H1 (cell line): ENCODE results near the gene RNGTT. TPM values are rescaled to one million over a fixed set of nuclear protein-coding genes. Genes with fewer than 3 reads are reported as not detected.

Experiments
- CTCF ChIA-PET: fragments of 300-600 bp; sonication (Branson Sonifier 250); formaldehyde crosslinking; loops from one replicate; lab custom pipeline; 2021; ENCODE audit not compliant: partially characterized antibody; lab: Charles Lee
- POLR2A ChIA-PET: fragments of 300-600 bp; sonication (Branson Sonifier 250); formaldehyde crosslinking; loops from one replicate; lab custom pipeline; 2021; ENCODE audit warnings: inconsistent platforms; ENCODE audit not compliant: partially characterized antibody; lab: Charles Lee
- DNase-seq, 2 experiments: peaks; one replicate each; pipeline versions ENCODE4 v3.0.0 to v3.0.0-alpha.2; 2010 to 2022; ENCODE audit warnings: low spot score in 2 of 2, low read depth in 1 of 2, mixed read lengths in 1 of 2
- FAIRE-seq: peaks from 2 replicates; lab custom pipeline; 2011; peaks lifted over from hg19 to GRCh38; lab: Jason Lieb, UNC
- H2AFZ ChIP-seq: 2 replicates; pipeline ENCODE4 v1.8.1; 2012; ENCODE audit warnings: low read length, inconsistent platforms
- H2AK5ac ChIP-seq: 2 replicates; pipeline ENCODE4 v1.6.1; 2013; ENCODE audit warnings: low read depth, low read length
- H2BK120ac ChIP-seq: replicated peaks from 2 replicates; pipeline ENCODE3; 2013; ENCODE audit warnings: low read depth, low read length, inconsistent platforms
- H2BK12ac ChIP-seq: 2 replicates; pipeline ENCODE4 v1.6.1; 2013; ENCODE audit warnings: low read depth, low read length
- H2BK15ac ChIP-seq: 2 replicates; pipeline ENCODE4 v1.6.1; 2013; ENCODE audit warnings: low read length
- H2BK20ac ChIP-seq: 2 replicates; pipeline ENCODE4 v1.6.1; 2013; ENCODE audit warnings: low read length
- H2BK5ac ChIP-seq: 2 replicates; pipeline ENCODE4 v1.6.1; 2013; ENCODE audit warnings: low read depth, low read length
- H3K14ac ChIP-seq: 2 replicates; pipeline ENCODE4 v1.6.1; 2013; ENCODE audit warnings: inconsistent platforms; ENCODE audit not compliant: insufficient read length
- H3K18ac ChIP-seq: 2 replicates; pipeline ENCODE4 v1.6.1; 2013; ENCODE audit warnings: low read length; ENCODE audit errors: extremely low read depth
- H3K23ac ChIP-seq: 2 replicates; pipeline ENCODE4 v1.6.1; 2013; ENCODE audit warnings: inconsistent platforms; ENCODE audit not compliant: insufficient read length
- H3K23me2 ChIP-seq: 2 replicates; pipeline ENCODE4 v1.6.1; 2013; ENCODE audit warnings: low read depth, low read length
- H3K27ac ChIP-seq: 2 replicates; pipeline ENCODE4 v1.6.1; 2011; ENCODE audit warnings: low read depth, low read length, inconsistent platforms
- H3K27me3 ChIP-seq, 4 experiments: replicated peaks in 1 of 4; 1 replicate in 1 of 4; 2 replicates in 3 of 4; pipeline versions ENCODE4 v1.6.1 to v1.8.1; 2011 to 2013; ENCODE audit warnings: low read length in 3 of 4, mild to moderate bottlenecking in 3 of 4, inconsistent platforms in 2 of 4, mixed read lengths in 2 of 4, moderate library complexity in 1 of 4; ENCODE audit not compliant: control insufficient read depth in 3 of 4, insufficient read depth in 3 of 4; ENCODE audit errors: extremely low read depth in 1 of 4
- H3K36me3 ChIP-seq, 4 experiments: 2 replicates each; pipeline versions ENCODE4 v1.6.1 to v1.8.1; 2011 to 2013; ENCODE audit warnings: mild to moderate bottlenecking in 4 of 4, low read length in 3 of 4, moderate library complexity in 2 of 4, control low read depth in 1 of 4, inconsistent platforms in 1 of 4; ENCODE audit not compliant: insufficient read depth in 4 of 4, control insufficient read depth in 2 of 4
- H3K4ac ChIP-seq: replicated peaks from 2 replicates; pipeline ENCODE3; 2013; ENCODE audit warnings: low read length, low read depth, mixed read lengths, inconsistent platforms; ENCODE audit not compliant: insufficient read length
- H3K4me1 ChIP-seq, 4 experiments: replicated peaks in 1 of 4; 1 replicate in 1 of 4; 2 replicates in 3 of 4; pipeline versions ENCODE4 v1.6.1 to v1.8.1; 2011 to 2013; ENCODE audit warnings: low read length in 3 of 4, inconsistent platforms in 2 of 4, mixed read lengths in 1 of 4; ENCODE audit not compliant: insufficient read depth in 4 of 4, control insufficient read depth in 3 of 4
- H3K4me2 ChIP-seq, 2 experiments: 2 replicates each; pipeline versions ENCODE4 v1.6.1 to v1.8.1; 2011 to 2013; ENCODE audit warnings: low read depth in 2 of 2, low read length in 2 of 2, control low read depth in 1 of 2, inconsistent platforms in 1 of 2, mild to moderate bottlenecking in 1 of 2; ENCODE audit not compliant: insufficient read depth in 1 of 2
- H3K4me3 ChIP-seq, 4 experiments: fragments of 200-600, 300-600 bp in 1 of 4; sonication (generic), shearing (Covaris generic), sonication (Bioruptor Twin) in 1 of 4; 2 replicates each; pipeline versions ENCODE4 v1.5.1 to v1.8.1; 2011 to 2016; ENCODE audit warnings: low read length in 4 of 4, low read depth in 3 of 4, control low read depth in 2 of 4, inconsistent platforms in 2 of 4, mild to moderate bottlenecking in 2 of 4, mixed read lengths in 1 of 4, moderate library complexity in 1 of 4; ENCODE audit not compliant: insufficient read depth in 2 of 4; ENCODE audit errors: extremely low read depth in 1 of 4
- H3K56ac ChIP-seq: replicated peaks from 2 replicates; pipeline ENCODE3; 2013; ENCODE audit warnings: low read depth, mild to moderate bottlenecking, mixed read lengths, low read length, inconsistent platforms; ENCODE audit not compliant: insufficient read length
- H3K79me1 ChIP-seq: 2 replicates; pipeline ENCODE4 v1.6.1; 2013; ENCODE audit warnings: low read depth, low read length, control low read depth
- H3K79me2 ChIP-seq, 2 experiments: 2 replicates each; pipeline versions ENCODE4 v1.6.1 to v1.8.1; 2012 to 2013; ENCODE audit warnings: low read length in 2 of 2, mild to moderate bottlenecking in 2 of 2, inconsistent platforms in 1 of 2; ENCODE audit not compliant: insufficient read depth in 2 of 2, control insufficient read depth in 1 of 2
- H3K9ac ChIP-seq, 4 experiments: replicated peaks in 1 of 4; 1 replicate in 1 of 4; 2 replicates in 3 of 4; pipeline versions ENCODE4 v1.6.1 to v1.8.1; 2011 to 2013; ENCODE audit warnings: low read depth in 3 of 4, low read length in 3 of 4, control low read depth in 2 of 4, mild to moderate bottlenecking in 2 of 4, moderate library complexity in 2 of 4, inconsistent platforms in 1 of 4; ENCODE audit errors: extremely low read depth in 1 of 4
- H3K9me3 ChIP-seq, 2 experiments: 2 replicates each; pipeline versions ENCODE4 v1.6.1 to v1.8.1; 2012 to 2013; ENCODE audit warnings: mild to moderate bottlenecking in 2 of 2, moderate library complexity in 2 of 2, control low read depth in 1 of 2, inconsistent platforms in 1 of 2, low read depth in 1 of 2, low read length in 1 of 2, mixed read lengths in 1 of 2; ENCODE audit not compliant: insufficient read depth in 2 of 2
- H4K20me1 ChIP-seq, 2 experiments: replicated peaks in 1 of 2; 2 replicates each; pipeline versions ENCODE3 to v1.8.1; 2011 to 2013; ENCODE audit warnings: inconsistent platforms in 2 of 2, low read length in 2 of 2, mild to moderate bottlenecking in 1 of 2; ENCODE audit not compliant: insufficient read depth in 2 of 2, control insufficient read depth in 1 of 2
- H4K5ac ChIP-seq: 2 replicates; pipeline ENCODE4 v1.6.1; 2013; ENCODE audit warnings: low read length, low read depth, mixed read lengths, inconsistent platforms; ENCODE audit not compliant: insufficient read length
- H4K8ac ChIP-seq: 2 replicates; pipeline ENCODE4 v1.8.0; 2013; ENCODE audit warnings: mild to moderate bottlenecking, moderate library complexity, low read length, inconsistent platforms; ENCODE audit not compliant: insufficient read depth; ENCODE audit errors: extremely low read depth
- H4K91ac ChIP-seq: replicated peaks from 2 replicates; pipeline ENCODE3; 2013; ENCODE audit warnings: low read length, mixed read lengths, inconsistent platforms; ENCODE audit not compliant: insufficient read length
- BCL11A ChIP-seq, 2 experiments: IDR thresholded peaks; one replicate each; pipeline ENCODE4 v1.6.1; 2011; ENCODE audit warnings: low read depth in 2 of 2, low read length in 2 of 2, mild to moderate bottlenecking in 2 of 2
- CBX5 ChIP-seq: fragments of 300-800, 300-1000 bp; sonication (generic); IDR thresholded peaks from 2 replicates; pipeline ENCODE4 v1.7.1; 2016; ENCODE audit warnings: antibody characterized with exemption, low read length, low read depth
- CEBPB ChIP-seq: IDR thresholded peaks from 2 replicates; pipeline ENCODE4 v1.6.1; 2012; ENCODE audit warnings: low read depth, low read length
- CREB1 ChIP-seq: IDR thresholded peaks from 2 replicates; pipeline ENCODE4 v1.6.1; 2012; ENCODE audit warnings: inconsistent platforms
- EGR1 ChIP-seq: IDR thresholded peaks from 2 replicates; pipeline ENCODE4 v1.6.1; 2011; ENCODE audit warnings: low read depth, low read length, borderline replicate concordance
- HDAC6 ChIP-seq: IDR thresholded peaks from one replicate; pipeline ENCODE4 v1.7.1; 2012; ENCODE audit warnings: low read depth, mild to moderate bottlenecking, inconsistent platforms, low read length, moderate library complexity
- SIN3A ChIP-seq, 2 experiments: IDR thresholded peaks in 1 of 2; conservative IDR thresholded peaks in 1 of 2; 2 replicates each; pipeline ENCODE4 v1.6.1; 2011 to 2012; ENCODE audit warnings: low read length in 2 of 2, improper control_type of control experiment in 1 of 2, low read depth in 1 of 2, mild to moderate bottlenecking in 1 of 2
- SIRT6 ChIP-seq: IDR thresholded peaks from one replicate; pipeline ENCODE4 v1.7.1; 2012; ENCODE audit warnings: low read length, inconsistent platforms
- SP2 ChIP-seq: IDR thresholded peaks from 2 replicates; pipeline ENCODE4 v1.6.1; 2012; ENCODE audit warnings: mild to moderate bottlenecking, low read length, inconsistent platforms
- SUZ12 ChIP-seq: fragments of 200-600 bp; sonication (generic); IDR thresholded peaks from 2 replicates; pipeline ENCODE4 v1.6.1; 2012; ENCODE audit warnings: mild to moderate bottlenecking, inconsistent platforms, low read length, moderate library complexity, mixed read lengths
- TBP ChIP-seq: IDR thresholded peaks from 2 replicates; pipeline ENCODE4 v1.6.1; 2011; ENCODE audit warnings: low read depth, low read length, improper control_type of control experiment
- ZNF274 ChIP-seq: IDR thresholded peaks from 2 replicates; pipeline ENCODE4 v1.7.0; 2012; ENCODE audit warnings: low read length, borderline replicate concordance; ENCODE audit errors: extremely low read depth
- WGBS, 2 experiments: shearing (Covaris generic) in 1 of 2; methylation state at CpG; one replicate each; pipeline versions ENCODE4 v1.1.6 to v1.1.7; 2013 to 2015; ENCODE audit warnings: low lambda C conversion rate in 2 of 2, mixed read lengths in 2 of 2, inconsistent platforms in 1 of 2, low coverage in 1 of 2, missing lambda C conversion rate in 1 of 2; ENCODE audit not compliant: insufficient replicate concordance in 2 of 2, insufficient coverage in 1 of 2, insufficient read length in 1 of 2; ENCODE audit errors: extremely low coverage in 1 of 2, missing lambda C conversion rate in 1 of 2; 5-methylcytosine and 5-hydroxymethylcytosine counted together
- polyA plus RNA-seq, 7 experiments: library from polyadenylated mRNA; depleted of rRNA in 3 of 7; stranded (reverse) in 5 of 7; unstranded in 2 of 7; fragments of >200 nt in 5 of 7; fragments of 200-250 nt in 2 of 7; gene quantifications; 1 replicate in 5 of 7; 2 replicates in 1 of 7; 4 replicates in 1 of 7; pipeline versions ENCODE4 v1.2.1 to v1.2.3, GENCODE V29; 2011 to 2013; ENCODE audit warnings: missing spikeins in 2 of 7, mixed read lengths in 2 of 7
- total RNA-seq: library from RNA; stranded (reverse); fragmentation: NEBNext Ultra II Directional; extraction: Animal tissue kit (Norgen Biotek cat#: 25700); gene quantifications from 2 replicates; pipeline ENCODE4 v1.2.1, GENCODE V29; 2021
- TF ChIP-seq, protein P1 (sequence below): IDR thresholded peaks from 2 replicates; pipeline ENCODE4 v1.6.1; 2012; ENCODE audit warnings: low read length, inconsistent platforms

Gene RNGTT
- total and polyA plus RNA-seq, 2 of the 8 experiments (the other 6 are each of a cell fraction or from before 2014, with no cell fraction given), result 3.6 to 21.2 TPM

DNA sequence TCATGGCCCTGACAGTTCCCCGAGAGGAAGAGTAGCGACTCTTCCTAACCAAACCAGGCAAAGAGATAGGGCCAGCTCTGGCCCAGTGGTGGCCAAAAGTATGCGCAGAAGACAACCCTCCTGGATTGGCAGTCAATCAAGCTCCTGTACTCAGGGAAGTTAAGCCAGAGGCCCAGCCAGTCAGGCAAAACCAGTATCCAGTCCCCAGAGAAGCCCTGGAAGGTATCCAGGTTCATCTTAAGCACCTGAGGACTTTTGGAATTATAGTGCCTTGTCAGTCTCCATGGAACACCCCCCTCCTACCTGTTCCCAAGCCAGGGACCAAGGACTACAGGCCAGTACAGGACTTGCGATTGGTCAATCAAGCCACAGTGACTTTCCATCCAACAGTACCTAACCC is 298.3 kb downstream of the RNGTT start:
- Histone ChIP-seq H3K4me2 (no peak overlapping the region), H4K20me1 (no peaks in the 10 kb centered on the region), H3K36me3 (peaks cover 0 to 2% (median 0%) of the 10 kb centered on the region in 4 experiments; a peak in 2 of 8 replicates), H4K91ac (no peak overlapping the region), H2BK120ac (no peak overlapping the region), H3K23me2 (no peaks in the 10 kb centered on the region), H2BK12ac (no peak overlapping the region), H3K4ac (no peak overlapping the region), H2BK15ac (no peak overlapping the region), H2BK20ac (no peak overlapping the region), H2AK5ac (no peak overlapping the region), H3K79me2 (no peaks in the 10 kb centered on the region), H3K4me3 (no peak overlapping the region), H3K56ac (no peak overlapping the region), H3K79me1 (no peaks in the 10 kb centered on the region), H3K14ac (no peak overlapping the region), H3K27ac (no peak overlapping the region), H3K9ac (no peak overlapping the region), H3K4me1 (no peaks in the 10 kb centered on the region), H3K9me3 (peaks cover 16 to 25% of the 10 kb centered on the region in 2 experiments), H3K23ac (no peak overlapping the region), H4K8ac (no peak overlapping the region), H3K18ac (no peak overlapping the region), H3K27me3 (no peaks in the 10 kb centered on the region), H2AFZ (no peak overlapping the region)
- FAIRE-seq (no peak), DNase-seq (no peak)
- CTCF ChIA-PET, result no interaction called here
- 85% methylated on average over 4 of the region's 4 CpGs; no CpG with 5 or more reads in 1 of the 2 experiments for WGBS, 2 experiments
- TF ChIP-seq ZNF274 (no peak), SUZ12 (no peak), CBX5 (no peak), CEBPB (no peak), SIN3A (conservative IDR thresholded peaks at IDR 0.05 in 1 of 2, IDR thresholded peaks at IDR 0.05 in 1 of 2; ENCODE audit: low read depth in 1 of 2, low read length in 2 of 2) (no peak), SP2 (no peak), SIRT6 (no peak), HDAC6 (no peak), TBP (no peak), CREB1 (no peak), BCL11A (IDR thresholded peaks at IDR 0.05; ENCODE audit: low read depth in 2 of 2, low read length in 2 of 2) (no peak), EGR1 (no peak)
- TF ChIP-seq, protein P1, sequence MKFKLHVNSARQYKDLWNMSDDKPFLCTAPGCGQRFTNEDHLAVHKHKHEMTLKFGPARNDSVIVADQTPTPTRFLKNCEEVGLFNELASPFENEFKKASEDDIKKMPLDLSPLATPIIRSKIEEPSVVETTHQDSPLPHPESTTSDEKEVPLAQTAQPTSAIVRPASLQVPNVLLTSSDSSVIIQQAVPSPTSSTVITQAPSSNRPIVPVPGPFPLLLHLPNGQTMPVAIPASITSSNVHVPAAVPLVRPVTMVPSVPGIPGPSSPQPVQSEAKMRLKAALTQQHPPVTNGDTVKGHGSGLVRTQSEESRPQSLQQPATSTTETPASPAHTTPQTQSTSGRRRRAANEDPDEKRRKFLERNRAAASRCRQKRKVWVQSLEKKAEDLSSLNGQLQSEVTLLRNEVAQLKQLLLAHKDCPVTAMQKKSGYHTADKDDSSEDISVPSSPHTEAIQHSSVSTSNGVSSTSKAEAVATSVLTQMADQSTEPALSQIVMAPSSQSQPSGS, result no peak
- TF ChIP-seq, all 59 proteins: peak for 0
- H4K5ac ChIP-seq, result no peak overlapping the region
- no peak overlapping the region for H2BK5ac ChIP-seq
- POLR2A ChIA-PET, result no interaction called here
